Stimulated activated CD8-positive, alpha-beta memory T cell treated with anti-CD3 and anti-CD28 coated beads, Interleukin-2, amount 100 ng/mL, for 48 hours (primary cell): ENCODE measurements around the gene KDM2A.
A peak's percentile ranks its signal among the peaks of the same experiment; 100 is the strongest.

Experiments used
- DNase-seq, 2 donors: peaks; one replicate each; pipeline ENCODE4 v3.0.0-alpha.2; 2020; ENCODE audit warnings: low read depth in 2 of 2

KDM2A gene

DNA sequence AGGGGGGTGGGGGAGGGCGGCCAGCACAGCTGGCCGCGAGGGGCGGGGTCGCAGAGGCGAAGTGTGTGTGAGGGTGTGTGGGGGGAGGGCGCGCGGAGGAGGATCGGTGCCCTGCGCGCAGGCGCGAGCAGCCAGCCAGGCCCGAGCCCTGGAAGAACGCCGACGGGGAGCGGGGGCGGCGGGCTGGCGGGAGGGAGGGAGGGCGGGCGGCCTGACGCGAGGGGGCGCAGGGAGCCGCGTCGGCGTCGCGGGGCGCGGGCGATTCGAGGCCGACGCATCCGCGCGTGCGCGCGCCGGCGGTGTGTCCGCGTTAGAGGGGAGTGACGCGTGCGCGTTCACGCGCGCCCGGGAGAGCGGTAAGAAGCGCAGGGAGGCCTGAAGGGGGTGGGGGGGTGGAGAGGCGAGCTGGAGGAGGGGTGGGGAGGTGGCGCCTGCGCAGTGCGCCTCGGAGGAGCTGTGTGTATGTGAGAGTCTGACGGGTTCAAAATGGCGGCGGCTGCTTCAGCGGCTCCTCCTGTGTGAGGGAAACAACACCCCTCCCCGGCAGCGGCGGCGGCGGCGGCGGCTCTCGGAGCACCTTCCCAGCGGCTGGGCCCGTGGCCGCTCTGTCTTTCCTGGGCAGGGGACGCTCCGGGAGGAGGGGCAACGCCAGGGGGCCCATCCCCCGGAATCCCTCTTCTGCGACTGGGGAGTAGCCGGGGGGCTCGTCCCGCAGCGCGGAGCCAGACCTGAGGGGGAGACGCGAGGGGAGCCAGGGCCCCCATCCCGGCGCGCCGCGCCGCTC is at the start of gene KDM2A:
KDM2A (plus strand) TSS at position 463 of the 784 bp plus-strand sequence. CDS start 2,054 bp downstream, outside the sequence.
- DNase-seq: peak; percentile 98 to 99

DNA sequence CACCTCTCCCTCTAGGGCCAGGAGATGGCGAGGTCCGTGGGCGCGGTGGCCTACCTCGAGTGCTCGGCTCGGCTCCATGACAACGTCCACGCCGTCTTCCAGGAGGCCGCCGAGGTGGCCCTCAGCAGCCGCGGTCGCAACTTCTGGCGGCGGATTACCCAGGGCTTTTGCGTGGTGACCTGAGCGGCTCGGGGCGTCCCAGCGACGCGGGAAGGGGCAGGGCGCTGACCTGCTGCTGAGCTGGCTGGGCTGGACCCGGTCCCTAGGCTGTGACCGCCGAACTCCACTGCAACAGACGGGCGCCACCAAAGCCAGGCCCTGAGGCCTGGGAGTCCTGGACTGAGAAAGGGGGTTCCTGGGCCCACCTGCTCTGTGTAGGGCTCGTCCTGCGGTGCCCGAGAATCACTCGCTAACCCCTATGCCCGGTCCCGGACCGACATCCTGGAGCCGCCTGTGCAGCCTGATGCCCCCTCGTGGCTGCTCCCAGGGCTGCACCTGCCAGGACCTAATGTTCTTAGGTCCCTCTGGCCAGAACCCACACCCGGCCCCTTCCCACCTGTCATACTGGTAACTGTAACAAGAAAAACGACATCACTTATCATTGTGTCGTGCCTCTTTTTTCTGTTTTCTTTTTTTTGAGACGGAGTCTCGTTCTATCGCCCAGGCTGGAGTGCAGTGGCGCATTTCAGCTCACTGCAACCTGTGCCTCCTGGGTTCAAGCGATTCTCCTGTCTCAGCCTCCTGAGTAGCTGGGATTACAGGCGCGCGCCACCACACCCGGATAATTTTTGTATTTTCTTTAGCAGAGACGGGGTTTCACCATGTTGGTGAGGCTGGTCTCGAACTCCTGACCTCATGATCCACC is 47.4 kb upstream of the KDM2A start:
- peak; percentile 68 to 75 for DNase-seq

DNA sequence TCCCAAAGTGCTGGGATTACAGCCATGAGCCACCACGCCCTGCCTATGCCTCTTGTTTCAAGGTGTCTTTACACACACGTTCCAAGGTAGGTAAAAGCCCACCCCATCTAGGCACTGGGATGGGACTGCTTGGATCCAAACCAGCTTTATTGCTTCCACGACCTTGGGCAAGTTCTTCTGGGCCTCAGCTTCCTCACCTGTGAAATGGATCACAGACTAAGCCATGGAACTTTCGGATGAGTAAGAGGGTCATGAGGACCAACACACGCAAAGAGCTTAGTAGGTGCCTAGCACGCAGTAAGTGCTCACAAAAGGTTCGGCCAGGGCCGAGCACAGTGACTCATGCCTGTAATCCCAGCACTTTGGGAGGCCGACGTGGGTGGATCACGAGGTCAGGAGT is 46.8 kb upstream of the KDM2A start:
- DNase-seq: no peak

DNA sequence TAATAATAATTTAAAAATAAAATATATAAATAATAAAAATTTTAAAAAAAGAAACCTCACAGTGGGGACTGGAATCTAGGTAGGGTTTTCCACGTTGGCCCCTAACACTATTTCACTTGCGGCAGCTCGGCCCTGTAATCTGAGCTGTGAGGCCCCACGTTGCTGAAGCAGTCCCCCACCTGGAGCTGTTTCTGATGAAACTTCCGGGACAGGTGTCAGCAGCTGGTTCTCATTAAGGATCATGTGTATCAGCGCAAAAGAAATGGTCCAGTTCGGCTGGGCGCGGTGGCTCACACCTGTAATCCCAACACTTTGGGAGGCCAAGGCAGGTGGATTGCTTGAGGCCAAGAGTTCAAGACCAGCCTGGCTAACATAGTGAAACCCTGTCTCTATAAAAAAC is 45.2 kb upstream of the KDM2A start:
- DNase-seq: no peak

DNA sequence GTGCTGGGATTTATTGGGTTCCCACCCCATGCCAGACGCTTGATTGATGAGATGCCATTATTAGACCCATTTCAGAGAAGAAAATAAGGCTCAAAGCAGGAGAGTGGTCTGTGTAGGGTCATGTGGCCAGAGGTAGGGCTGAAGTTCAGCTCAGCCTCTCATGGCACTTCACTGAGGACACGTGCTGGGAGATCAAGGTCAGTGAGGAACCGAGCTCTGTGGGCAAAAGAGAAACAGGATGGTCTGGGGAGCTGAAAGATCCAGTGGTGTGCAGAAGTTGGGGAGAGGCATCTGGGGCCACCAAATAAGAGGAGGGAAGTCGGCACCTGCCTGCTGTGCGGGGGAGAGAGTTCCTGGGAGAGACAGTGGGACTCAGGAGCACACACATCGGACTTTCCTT is 42.9 kb upstream of the KDM2A start:
- no peak for DNase-seq

DNA sequence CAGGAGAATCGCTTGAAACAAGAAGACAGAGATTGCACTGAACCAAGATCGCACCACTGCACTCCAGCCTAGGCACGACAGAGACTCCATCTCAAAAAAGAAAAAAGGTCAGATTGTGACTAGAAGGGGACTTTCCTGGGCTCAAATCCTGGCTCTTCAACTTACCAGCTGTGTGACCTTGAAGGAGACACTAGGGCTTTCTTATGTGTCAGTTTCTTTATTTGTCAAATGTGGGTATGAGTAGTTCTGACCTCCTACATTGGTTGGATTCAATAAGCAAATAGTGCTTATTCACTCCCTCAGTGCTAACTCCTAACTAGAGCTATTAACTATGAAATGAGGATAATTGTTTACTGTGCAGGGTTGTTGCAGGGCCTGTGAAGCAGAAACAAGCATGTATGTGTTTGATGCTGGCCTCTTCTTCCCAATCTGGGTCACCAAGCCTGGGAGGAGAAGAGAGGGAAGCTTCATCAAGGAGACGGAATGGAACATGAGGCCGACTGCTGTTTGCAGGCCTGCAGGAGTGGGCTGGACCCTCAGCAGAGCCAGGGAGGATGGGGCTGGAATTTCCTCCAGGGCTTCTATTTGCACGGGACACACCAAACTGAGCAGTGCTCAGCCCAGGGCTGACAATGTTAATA is 39.9 kb upstream of the KDM2A start:
- DNase-seq: no peak

DNA sequence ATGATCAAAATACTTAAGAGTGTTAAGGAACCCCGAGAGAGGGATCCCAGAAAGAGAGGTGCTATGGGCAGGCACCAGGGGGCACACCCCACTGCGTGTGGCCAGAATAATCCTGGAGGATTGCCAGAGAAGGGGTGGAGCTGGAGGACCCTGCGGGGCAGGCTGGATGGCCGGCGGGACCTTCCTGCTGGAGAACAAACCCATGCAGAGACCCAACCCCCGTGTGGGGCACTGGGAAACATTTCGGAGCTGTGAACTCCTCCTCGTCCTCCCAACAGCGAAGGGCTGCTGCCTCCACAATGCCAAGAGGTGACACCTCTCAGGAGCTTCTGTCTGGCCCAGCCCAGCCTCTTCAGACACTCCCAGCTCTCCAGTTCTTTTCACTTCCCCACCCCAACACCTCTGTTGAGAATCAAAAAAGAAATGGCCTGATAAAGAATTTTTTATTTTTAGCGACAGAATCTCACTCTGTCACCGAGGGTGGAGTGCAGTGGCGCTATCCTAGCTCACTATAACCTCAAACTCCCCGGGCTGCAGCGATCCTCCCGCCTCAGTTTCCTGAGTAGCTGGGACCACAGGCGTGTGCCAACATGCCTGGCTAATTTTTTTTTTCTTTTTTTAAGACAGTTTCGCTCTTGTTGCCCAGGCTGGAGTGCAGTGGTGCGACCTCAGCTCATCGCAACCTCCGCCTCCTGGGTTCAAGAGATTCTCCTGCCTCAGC is 36.8 kb upstream of the KDM2A start:
- no peak for DNase-seq

DNA sequence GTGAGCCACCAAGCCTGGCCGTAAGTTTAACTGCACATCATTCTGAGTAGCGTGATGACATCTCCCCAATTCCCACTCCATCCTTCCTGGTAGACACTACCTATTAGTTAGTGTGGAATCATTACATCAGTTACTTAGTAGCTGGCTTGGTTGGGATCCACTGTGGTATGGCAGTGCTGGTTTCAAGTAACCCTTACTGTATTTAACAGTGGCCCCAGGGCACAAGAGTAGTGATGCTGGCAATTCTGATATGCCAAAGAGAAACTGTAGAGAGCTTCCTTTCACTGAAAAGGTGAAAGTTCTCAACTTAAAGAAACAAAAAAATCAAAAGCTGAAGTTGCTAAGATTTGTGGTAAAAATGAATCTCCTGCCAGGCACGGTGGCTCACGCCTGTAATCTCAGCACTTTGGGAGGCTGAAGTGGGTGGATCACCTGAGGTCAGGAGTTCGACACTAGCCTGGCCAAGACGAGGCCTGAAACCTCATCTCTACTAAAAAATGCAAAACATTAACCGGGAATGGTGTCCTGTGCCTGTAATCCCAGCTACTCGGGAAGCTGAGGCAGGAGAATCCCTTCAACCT is 35.2 kb upstream of the KDM2A start:
- no peak for DNase-seq

DNA sequence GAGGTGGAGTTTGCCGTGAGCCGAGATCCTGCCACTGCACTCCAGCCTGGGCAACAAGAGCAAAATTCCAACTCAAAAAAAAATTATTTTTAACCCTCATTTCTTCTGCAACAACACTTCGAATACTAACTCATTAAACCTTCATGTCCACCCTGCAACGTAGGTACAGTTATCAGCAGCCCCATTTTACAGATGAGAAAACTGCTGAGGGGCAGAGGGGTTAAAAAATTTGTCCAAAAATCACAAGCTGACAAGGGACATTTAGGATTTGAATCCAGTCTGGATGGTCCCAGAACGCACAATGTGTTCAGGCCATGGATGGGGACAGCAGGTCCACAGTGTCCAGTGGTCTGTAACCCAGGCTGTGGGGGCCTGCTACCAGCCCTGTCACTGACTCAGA is 33.4 kb upstream of the KDM2A start:
- DNase-seq: no peak

DNA sequence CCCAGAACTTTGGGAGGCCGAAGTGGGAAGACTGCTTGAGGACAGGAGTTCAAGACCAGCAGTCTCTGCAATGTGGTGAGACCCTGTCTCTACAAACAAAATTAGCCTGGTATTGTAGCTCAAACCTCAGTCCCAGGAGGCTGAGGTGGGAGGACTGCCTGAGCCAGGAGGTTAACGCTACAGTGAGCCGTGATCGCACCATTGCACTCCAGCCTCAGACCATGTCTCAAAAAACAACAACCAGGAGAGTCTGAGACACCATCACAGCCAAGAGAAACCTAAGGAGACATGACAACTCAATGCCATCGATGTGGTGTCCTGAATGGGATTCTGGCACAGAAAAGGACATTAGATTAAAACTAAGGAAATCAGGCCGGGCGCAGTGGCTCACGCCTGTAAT is 28.3 kb upstream of the KDM2A start:
- no peak for DNase-seq

DNA sequence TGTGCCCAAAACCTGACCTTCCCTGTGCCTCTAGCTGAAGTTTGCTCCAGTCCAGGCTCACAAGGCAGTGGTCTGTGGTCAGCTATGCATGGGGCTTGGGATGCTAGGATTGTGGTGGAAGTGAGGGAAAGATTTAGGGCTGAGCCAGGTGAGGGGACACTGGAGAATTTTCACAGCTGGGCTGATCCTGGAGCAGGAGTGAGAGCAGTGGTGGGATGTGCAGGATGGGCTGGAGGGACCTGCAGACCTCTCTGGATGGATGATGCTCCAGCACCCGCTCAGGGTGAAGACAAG is 23.9 kb upstream of the KDM2A start:
- no peak for DNase-seq

DNA sequence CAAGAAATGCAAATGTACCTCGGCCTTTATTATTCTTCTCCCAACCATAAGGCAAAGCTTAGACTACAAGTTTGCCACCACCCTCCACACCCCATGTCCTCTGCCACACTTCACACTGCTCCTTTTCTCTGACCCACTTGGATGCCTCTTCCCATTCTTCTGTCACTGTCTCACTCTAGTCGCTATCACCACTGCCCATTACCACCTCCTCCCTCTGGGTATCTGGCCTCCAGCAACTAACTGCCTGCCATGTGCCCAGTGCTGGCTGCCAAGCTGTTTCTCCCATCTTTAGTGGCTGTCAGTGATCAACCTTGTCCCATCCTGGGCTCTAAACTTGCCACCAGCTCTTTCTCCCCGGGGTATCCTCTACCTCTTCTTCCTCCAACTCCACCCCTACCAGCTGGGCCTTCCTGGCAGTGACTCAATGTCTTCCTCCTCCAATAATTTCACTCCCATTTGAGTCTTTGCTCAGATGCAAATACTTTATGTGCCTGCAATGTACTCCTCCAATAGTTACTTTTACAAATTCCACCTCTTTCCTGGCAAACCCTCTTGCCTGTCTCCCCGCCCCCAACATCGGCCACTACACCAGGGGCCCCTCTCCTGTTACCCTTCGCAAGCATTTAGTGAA is 20.1 kb upstream of the KDM2A start:
- DNase-seq: no peak

DNA sequence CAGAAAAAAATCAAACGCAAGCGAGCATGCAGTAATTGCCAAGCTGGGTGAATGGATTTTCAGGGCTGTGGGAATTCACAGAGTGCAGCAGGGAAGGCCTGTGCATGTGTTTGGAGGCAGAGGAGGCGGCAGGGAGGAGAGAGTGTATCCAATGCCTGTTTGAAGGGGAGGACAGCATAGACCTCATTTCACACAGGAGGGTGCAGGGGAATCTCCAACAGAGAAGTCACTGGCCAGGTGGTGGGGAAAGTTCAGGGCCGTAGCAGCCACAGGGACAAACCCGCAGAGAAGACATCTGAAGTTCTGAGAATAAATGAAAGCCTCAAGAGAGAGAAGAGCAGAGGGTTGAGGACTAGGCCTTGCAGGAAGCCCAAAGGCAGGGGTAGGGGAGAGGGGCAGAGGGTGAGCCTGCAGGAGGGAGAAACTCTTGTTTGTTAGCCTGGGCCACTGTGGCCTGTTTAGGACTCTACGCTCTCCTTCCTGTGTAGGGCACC is 19.2 kb upstream of the KDM2A start:
- no peak for DNase-seq

DNA sequence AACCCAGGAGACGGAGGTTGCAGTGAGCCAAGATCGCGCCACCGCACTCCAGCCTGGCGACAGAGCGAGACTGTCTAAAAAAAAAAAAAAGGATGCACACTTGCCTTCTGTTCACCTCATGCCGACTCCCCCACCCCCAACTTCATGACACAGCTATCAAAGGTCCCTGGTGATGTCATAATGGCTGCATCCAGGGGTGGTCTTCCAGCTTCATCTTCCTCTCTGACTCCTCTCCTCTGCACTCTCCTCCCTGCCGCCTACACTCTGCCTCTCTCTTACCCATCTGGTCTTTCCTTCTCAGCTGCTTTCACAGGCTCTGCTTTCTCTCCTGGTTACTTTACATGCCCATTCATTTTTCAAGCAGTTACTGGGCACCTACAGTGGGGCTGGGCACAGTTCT is 16.4 kb upstream of the KDM2A start:
- no peak for DNase-seq

DNA sequence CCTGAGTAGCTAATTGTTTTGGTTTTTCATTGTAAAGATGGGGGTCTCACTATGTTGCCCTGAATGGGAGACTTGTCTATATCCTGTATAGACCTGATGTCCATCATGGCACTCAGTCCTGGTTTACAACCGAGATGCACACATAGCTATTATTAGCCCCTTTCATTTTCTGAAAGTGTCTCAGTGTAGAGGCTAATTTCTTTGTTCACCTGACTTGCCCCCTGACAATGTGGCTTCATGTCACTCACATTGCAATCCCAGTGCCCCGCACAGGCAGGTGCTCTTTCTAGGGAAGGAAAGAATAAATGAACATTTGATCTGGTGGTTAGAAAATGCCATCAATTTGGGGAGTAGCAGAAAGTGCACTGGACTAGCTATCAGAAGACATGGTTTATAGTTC is 13.1 kb upstream of the KDM2A start:
- no peak for DNase-seq

DNA sequence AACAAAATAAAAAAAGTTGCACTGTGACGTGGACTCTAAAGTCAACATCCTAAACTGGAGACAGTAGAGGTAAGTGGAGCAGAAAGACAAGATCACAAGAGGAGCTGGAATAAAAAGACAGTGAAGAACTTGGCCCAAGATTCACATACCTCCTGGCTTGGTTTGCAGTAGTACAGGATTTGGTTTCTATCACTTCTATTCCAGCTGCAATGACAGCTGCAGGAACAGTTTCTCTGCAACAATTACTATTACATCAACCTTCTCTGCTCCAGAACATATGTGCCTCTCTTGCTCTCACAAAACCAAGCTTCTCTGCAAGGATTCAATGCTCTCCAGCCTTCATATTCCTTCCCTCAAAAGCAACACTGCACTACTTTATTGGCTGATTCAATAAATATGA is 7.8 kb upstream of the KDM2A start:
- DNase-seq: no peak

DNA sequence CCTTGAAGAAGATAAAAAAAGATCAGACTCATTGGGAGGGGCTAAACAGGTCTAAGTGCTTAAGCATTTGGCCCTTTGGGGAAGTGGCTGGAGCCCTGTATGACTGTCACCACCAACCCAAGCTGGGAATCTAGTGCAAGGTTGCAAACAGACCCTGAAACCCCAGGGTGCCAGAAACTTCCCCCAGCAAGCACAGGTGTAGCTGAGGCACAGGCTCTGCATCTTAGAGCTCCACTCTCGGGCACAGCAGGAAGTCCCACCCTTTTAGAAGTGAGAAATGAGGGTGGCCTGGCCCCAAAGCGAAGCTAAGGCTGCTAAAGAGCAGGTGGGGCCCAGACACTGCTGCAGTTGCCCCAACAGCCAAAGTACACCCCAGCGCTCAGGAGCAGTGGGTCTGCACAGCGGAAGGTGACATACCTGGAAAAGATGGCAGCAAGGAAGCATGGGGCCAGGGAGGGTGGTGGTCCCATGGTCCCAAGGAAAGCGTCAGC is 5.8 kb upstream of the KDM2A start:
- no peak for DNase-seq

DNA sequence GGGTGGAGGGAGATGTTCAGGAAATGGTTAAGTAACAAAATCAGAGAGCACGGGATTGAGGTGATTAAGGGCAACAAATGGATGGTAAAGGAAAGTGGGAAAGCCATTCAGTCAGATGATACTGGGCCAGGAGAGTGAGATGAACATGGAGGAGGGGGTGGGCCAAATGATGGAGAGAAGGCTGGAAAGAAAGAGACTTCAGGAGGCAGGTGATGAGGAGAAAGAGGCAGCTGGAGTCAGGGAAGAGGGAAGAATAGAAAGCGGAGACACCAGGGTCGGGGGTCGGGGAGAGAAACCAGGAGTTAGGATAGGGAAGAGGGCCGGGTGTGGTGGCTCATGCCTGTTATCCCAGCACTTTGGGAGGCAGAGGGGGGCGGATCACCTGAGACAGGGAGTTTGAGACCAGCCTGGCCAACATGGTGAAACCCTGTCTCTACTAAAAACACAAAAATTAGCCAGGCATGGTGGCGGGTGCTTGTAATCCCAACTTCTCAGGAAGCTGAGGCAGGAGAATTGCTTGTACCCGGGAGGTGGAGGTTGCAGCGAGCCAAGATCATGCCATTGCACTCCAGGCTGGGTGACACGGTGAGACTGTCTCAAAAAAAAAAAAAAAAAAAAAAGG is 4.7 kb upstream of the KDM2A start:
- DNase-seq: no peak

DNA sequence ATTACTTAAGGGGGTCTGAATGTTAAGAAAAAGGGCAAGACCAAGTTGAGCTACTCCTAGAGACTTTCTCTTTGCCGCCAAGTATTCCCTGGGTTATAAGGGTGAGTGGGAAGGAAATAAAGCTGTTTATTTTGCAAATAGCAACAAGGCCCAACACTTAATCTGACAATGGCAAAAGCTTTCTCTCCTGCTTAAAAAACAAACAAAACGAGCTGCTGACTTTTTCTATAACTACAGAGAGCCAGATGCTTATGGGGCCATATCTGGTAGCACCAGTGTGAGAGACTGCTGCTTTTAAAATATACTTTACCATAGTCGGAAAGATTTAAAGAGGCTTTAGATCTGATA is 2.3 kb upstream of the KDM2A start:
- DNase-seq: no peak

DNA sequence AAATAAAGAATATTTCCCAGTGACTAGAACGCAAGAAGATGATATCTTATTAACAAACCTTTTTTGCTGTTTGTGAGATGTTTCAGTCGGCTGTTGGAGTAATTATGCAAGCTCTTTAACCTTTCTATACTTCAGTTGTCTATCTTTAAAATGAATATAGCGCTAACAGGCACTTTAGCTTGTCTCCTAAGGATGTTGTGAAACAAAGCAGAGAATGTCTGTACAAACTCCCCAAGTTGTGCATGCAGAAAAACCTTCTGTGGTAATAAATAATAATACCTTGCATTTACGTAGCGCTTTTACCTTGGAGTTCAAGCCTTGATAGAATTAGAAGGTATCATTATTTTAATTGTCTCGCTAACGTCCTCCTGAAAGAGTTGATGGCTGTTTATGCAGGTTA is 1.9 kb upstream of the KDM2A start:
- no peak for DNase-seq
